Measurements from ENCODE around the gene NCAPG.
"Not testable (repeated sequence)": the region's sequence is repeated elsewhere in the genome, so short reads cannot be mapped to it uniquely, and the experiment has no call there.

NCAPG gene

DNA sequence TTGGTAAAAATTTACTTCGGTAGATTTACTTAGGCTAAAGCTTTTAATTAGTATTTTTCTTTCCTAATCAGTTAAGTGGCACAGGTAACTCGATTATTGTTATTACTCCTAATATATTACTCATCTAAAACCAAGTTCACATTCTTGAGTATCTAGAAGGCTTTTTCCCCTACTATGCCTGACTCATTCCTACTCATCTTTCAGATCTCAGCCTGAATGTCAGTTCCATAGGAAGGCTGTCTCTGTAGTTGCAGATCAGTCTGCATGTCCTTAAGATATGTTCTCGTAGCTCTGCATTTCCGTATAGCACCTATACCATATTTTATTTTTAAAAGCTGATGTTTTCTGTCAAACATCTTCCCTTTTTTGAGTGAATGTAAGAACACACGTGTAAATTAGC lies 23.5 kb upstream of the NCAPG start:
- DNase-seq (ENCODE audit: low read depth in 2 of 2): no peak

- DNase-seq (ENCODE audit: low read depth in 2 of 2): no peak
Measured at GRCh38 chr4:17788956-17789355, 21.8 kb upstream of the NCAPG start.

GRCh38 chr4:17794730-17795129 lies 16.0 kb upstream of the NCAPG start:
- no peak for DNase-seq (ENCODE audit: low read depth in 2 of 2)

- no peak for DNase-seq (ENCODE audit: low read depth in 2 of 2)
Measured at GRCh38 chr4:17797808-17798207, 13.0 kb upstream of the NCAPG start.

GRCh38 chr4:17805580-17806155 lies 5.1 kb upstream of the NCAPG start:
- no peak for DNase-seq (ENCODE audit: low read depth in 2 of 2)

- DNase-seq (ENCODE audit: low read depth in 2 of 2): no peak
Measured at GRCh38 chr4:17807446-17807845, 3.3 kb upstream of the NCAPG start.

GRCh38 chr4:17809667-17810066 lies 1.1 kb upstream of the NCAPG start:
- no peak for DNase-seq (ENCODE audit: low read depth in 2 of 2)

GRCh38 chr4:17811078-17811603 lies 362 bp downstream of the NCAPG start:
- DNase-seq (ENCODE audit: low read depth in 2 of 2): no peak

GRCh38 chr4:17812125-17812524 lies 1.3 kb downstream of the NCAPG start:
- no peak for DNase-seq (ENCODE audit: low read depth in 2 of 2)

DNA sequence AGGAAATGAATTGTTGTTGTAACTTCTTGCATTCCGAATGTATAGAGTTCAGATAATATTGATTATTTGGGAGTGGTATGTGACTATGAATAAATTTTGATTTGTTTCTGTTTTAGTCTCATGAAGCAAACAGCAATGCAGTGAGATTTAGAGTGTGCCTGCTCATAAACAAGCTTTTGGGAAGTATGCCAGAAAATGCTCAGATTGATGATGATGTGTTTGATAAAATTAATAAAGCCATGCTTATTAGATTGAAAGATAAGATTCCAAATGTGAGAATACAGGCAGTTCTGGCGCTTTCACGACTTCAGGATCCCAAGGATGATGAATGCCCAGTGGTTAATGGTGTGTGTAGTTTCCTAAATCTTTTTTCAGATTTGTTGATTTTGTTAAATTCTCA lies 2.0 kb downstream of the NCAPG start:
- DNase-seq (ENCODE audit: low read depth in 2 of 2): no peak

GRCh38 chr4:17814140-17814539 lies 3.4 kb downstream of the NCAPG start:
- DNase-seq (ENCODE audit: low read depth in 2 of 2): no peak

- DNase-seq (ENCODE audit: low read depth in 2 of 2): no peak
Measured at GRCh38 chr4:17816142-17816541, 5.4 kb downstream of the NCAPG start.

GRCh38 chr4:17817027-17817426 lies 6.2 kb downstream of the NCAPG start:
- DNase-seq (ENCODE audit: low read depth in 2 of 2): no peak

GRCh38 chr4:17823871-17824669 lies 13.3 kb downstream of the NCAPG start:
- no peak for DNase-seq (ENCODE audit: low read depth in 2 of 2)

GRCh38 chr4:17846266-17846665 lies 35.5 kb downstream of the NCAPG start:
- no peak for DNase-seq (ENCODE audit: low read depth in 2 of 2)

DNA sequence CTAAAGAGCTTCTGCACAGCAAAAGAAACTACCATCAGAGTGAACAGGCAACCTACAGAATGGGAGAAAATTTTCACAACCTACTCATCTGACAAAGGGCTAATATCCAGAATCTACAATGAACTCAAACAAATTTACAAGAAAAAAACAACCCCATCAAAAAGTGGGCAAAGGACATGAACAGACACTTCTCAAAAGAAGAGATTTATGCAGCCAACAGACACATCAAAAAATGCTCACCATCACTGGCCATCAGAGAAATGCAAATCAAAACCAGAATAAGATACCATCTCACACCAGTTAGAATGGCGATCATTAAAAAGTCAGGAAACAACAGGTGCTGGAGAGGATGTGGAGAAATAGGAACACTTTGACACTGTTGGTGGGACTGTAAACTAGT lies 39.5 kb downstream of the NCAPG start:
- DNase-seq (ENCODE audit: low read depth in 2 of 2): not testable (repeated sequence)

GRCh38 chr4:17851959-17852358 lies 41.2 kb downstream of the NCAPG start:
- no peak for DNase-seq (ENCODE audit: low read depth in 2 of 2)

GRCh38 chr4:17854036-17854435 lies 43.3 kb downstream of the NCAPG start:
- no peak for DNase-seq (ENCODE audit: low read depth in 2 of 2)

GRCh38 chr4:17859793-17860406 lies 49.1 kb downstream of the NCAPG start:
- no peak for DNase-seq (ENCODE audit: low read depth in 2 of 2)

DNA sequence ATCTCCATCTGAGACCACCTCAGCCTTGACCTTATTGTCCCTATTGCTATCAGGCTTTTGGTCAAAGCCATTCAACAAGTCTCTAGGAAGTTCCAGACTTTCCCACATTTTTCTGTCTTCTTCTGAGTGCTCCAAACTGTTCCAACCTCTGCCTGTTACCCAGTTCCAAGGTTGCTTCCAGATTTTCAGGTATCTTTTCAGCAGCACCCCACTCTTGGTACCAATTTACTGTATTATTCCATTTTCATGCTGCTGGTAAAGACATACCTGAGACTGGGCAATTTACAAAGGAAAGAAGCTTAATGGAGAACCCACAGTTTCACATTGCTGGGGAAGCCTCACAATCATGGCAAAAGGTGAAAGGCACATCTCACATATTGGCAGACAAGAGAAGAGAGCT lies 51.1 kb downstream of the NCAPG start:
- not testable (repeated sequence) for DNase-seq (ENCODE audit: low read depth in 2 of 2)

DNA sequence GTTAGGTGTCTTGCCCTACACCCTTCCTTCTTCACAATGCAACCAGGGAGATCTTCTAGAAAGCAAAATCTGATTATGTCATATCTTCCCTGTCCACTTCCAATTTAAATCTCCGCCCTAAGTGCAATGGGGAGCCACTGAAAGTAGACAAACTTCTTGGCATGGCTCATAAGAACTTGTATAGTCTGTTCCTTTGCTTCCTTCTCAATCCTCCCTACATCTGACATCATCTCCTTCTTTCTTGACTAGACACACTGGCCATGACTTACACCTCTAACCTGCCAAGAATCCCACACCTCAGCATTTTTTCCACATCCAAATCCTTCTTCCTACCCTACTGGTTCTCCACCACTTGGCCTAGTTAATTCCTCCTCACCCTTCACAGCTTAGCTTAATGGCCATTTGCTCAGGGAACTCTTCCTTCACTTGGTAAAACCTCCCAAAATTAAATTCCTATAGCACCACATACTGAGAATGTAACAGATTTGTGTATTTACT lies 55.1 kb downstream of the NCAPG start:
- no peak for DNase-seq (ENCODE audit: low read depth in 2 of 2)

DNA sequence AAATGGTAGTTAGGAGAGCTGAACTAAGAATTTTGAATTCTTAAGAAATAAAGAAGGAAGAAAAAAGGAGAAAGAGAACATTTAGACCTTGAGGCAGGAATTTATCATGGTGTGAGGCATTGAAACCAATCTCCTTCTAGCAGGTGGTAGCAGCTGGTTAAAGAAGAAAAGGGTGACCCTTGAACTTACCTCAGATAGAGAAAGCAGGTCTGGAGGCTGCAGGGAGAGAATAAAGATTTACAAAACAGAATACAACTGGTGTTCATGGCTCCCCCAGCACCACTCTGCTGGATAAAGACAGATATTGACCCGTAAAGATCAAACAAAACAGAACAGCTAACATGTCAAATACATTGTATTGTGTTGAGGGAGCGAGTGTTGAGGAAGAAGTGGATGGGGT lies 56.0 kb downstream of the NCAPG start:
- no peak for DNase-seq (ENCODE audit: low read depth in 2 of 2)

DNA sequence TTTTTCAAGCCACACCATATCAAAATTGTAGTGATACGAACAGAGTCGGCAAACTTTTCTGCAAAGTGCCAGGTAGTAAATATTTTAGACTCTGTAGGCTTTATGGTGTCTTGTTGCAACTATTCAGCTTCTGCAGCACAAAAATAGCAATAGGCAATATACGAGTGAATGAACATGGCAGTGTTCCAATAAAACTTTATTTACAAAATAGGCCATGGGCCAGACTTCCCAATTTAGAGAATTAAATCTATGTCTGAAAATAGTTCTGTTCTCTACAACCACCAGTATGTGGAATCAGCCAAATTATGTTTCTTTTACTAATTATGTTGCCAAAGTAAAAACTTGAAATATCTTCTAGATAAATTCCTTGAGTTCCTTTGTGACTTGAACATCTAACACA lies 56.5 kb downstream of the NCAPG start:
- DNase-seq (ENCODE audit: low read depth in 2 of 2): no peak
